Measurements from ENCODE around the gene THBD.

GRCh38 chr20:23079926-23080325 is 30.5 kb upstream of the THBD start:
- TF ChIP-seq POLR2A (IDR thresholded peaks at IDR 0.05; ENCODE audit: low read length) (no peak), GATA1 (IDR thresholded peaks at IDR 0.05; ENCODE audit: low read depth, low read length) (no peak)
